SHP77 (cell line): ENCODE measurements around the gene ZNF646.

Source experiments
- DNase-seq, 2 experiments: peaks; one replicate each; lab custom pipeline; 2025; lab: John Stamatoyannopoulos, UW

The ZNF646 gene

GRCh38 chr16:31064882-31065461, 9.2 kb upstream of the ZNF646 start:
- DNase-seq: no peak

GRCh38 chr16:31067342-31067741, 6.9 kb upstream of the ZNF646 start:
- DNase-seq: no peak

GRCh38 chr16:31071861-31072260, 2.4 kb upstream of the ZNF646 start:
- peak; percentile 62 to 81 for DNase-seq

- peak in 1 of 2 experiments; percentile 43 for DNase-seq
Measured at GRCh38 chr16:31072540-31073141, 1.6 kb upstream of the ZNF646 start.

GRCh38 chr16:31073142-31073969, 866 bp upstream of the ZNF646 start:
- DNase-seq: peak; percentile 92 to 93

- DNase-seq: no peak
Measured at GRCh38 chr16:31074814-31075183, 577 bp downstream of the ZNF646 start.

GRCh38 chr16:31076319-31076718, 2.1 kb downstream of the ZNF646 start:
- DNase-seq: no peak

GRCh38 chr16:31077024-31077423, 2.8 kb downstream of the ZNF646 start:
- no peak for DNase-seq

GRCh38 chr16:31077592-31078396, 3.6 kb downstream of the ZNF646 start:
- DNase-seq: no peak

- no peak for DNase-seq
Measured at GRCh38 chr16:31078597-31079341, 4.5 kb downstream of the ZNF646 start.

GRCh38 chr16:31079342-31079944, 5.2 kb downstream of the ZNF646 start:
- no peak for DNase-seq

GRCh38 chr16:31080035-31080629, 5.9 kb downstream of the ZNF646 start:
- no peak for DNase-seq

- no peak for DNase-seq
Measured at GRCh38 chr16:31080756-31081419, 6.7 kb downstream of the ZNF646 start.

GRCh38 chr16:31081428-31082351, 7.5 kb downstream of the ZNF646 start:
- DNase-seq: no peak

GRCh38 chr16:31082368-31083045, 8.3 kb downstream of the ZNF646 start:
- no peak for DNase-seq

GRCh38 chr16:31083081-31083480, 8.9 kb downstream of the ZNF646 start:
- no peak for DNase-seq

GRCh38 chr16:31083556-31083955, 9.3 kb downstream of the ZNF646 start:
- DNase-seq: no peak

- DNase-seq: no peak
Measured at GRCh38 chr16:31083981-31084380, 9.8 kb downstream of the ZNF646 start.
